GM21576 (cell line): ENCODE data around the gene STRA8.

Experiments used
- ATAC-seq: cut with Tn5 transposase; IDR thresholded peaks from one replicate; pipeline ENCODE4 v1.9.1; 2021; ENCODE audit warnings: mild to moderate bottlenecking, moderate library complexity; ENCODE audit not compliant: unreplicated experiment

STRA8 gene

GRCh38 chr7:135263321-135263970, 29.8 kb downstream of the STRA8 start:
- no peak for ATAC-seq

- no peak for ATAC-seq
Observed at GRCh38 chr7:135265637-135266036, 32.0 kb downstream of the STRA8 start.

- no peak for ATAC-seq
Observed at GRCh38 chr7:135269921-135270320, 36.3 kb downstream of the STRA8 start.

GRCh38 chr7:135270577-135271254, 37.1 kb downstream of the STRA8 start:
- no peak for ATAC-seq

DNA sequence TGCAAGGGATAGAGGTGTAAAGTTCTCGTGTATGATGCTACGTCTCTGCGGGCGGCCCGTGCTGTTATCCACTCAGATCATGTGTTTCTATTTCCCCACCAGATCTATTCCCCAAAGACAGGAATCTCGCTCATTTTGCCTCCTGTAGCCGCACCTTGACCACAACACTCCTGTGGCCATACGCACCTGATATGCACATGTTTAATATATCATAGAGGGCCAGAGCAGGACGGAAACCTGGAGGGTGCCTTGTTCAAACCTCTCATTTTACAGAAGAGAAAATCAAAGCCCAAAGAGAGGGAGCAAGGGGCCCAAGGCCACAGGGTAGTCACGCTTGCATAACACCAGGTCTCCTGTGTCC, 37.6 kb downstream of the STRA8 start:
- ATAC-seq, result no peak

DNA sequence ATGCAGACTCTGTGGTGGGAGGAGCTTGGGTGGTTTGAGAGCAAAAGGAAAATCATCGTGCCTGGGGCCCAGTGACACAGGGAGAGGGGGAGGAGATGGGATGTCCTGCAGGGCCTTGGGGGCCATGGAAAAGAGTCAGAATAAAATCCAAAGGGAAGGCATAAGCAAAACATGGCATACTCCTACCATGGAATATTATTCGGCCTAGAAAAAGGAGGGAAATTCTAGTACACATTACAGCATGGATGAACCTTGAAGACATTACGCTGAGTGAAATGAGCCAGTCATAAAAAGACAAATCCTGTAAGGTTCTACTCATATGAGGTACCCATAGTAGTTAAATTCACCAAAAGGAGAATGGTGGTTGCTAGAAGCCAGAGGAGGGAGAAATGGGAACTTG, 38.7 kb downstream of the STRA8 start:
- no peak for ATAC-seq

GRCh38 chr7:135273581-135273980, 39.9 kb downstream of the STRA8 start:
- no peak for ATAC-seq

DNA sequence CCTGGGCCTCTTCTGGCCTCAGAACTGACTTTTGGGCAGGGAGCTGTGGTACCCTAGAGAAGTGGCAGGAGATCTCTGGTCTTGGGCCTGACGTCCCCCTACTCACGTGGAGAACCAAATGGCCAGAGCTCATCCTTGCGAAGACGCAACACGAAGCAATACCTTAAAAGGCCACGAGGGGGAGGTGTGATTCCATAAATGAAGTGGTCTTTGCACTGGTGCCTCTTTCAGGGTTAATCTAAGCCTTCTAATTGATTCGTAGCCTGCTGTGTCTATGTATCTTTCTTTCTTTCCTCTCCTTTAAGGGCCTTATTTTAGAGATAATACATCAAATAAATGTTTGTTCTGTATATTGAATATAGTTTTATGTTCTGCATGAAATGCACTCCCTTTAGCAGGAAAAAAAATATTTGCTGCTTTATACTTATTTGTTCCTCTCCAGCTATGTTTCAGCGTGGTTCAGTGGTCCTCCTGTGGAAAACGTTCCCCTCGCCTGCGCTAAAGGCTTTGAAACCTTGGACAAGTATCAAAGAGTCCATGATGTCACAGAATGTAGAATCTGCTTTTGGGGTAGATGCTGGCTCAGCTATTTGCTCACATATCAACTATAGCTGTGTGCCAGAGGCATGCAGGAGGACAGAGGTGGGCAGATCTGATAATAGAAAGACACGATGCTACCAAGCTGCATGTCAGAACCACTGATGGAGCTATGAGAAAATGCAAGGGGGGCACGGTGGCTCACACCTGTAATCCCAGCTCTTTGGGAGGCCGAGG, 41.0 kb downstream of the STRA8 start:
- peak; percentile 83 for ATAC-seq

DNA sequence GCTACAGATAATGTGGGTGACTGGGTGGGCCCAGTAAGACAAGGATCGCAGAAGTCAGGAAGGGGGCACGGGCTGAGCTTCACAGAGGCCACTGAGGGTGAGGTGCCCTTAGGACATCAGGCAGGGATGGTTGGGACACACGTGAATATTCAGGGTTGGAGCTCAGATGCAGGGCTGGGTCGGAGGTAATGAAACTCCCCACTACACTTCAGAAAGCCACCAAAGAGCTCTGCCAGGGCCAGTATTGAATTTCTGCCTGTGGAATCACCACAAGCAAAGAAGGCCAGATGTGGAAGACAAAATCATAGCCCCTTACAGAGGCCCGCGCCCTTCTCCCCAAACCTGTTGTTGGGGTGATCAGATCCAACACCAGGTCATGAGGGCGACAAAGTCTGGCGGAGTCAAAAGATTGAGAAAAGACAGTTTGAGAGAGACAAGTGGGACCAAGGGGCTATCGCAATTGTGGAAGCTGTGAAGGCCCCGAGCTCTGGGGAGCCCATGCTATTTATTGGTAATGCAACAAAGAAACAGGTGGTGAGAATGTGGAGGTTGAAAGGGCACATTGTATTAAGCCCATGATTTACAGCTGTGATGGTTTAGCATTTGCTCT, 42.4 kb downstream of the STRA8 start:
- ATAC-seq, result no peak

GRCh38 chr7:135277161-135277560, 43.5 kb downstream of the STRA8 start:
- no peak for ATAC-seq

GRCh38 chr7:135281363-135281949, 47.8 kb downstream of the STRA8 start:
- peak; percentile 99 for ATAC-seq

- ATAC-seq, result no peak
Observed at GRCh38 chr7:135282561-135283254, 49.1 kb downstream of the STRA8 start.

DNA sequence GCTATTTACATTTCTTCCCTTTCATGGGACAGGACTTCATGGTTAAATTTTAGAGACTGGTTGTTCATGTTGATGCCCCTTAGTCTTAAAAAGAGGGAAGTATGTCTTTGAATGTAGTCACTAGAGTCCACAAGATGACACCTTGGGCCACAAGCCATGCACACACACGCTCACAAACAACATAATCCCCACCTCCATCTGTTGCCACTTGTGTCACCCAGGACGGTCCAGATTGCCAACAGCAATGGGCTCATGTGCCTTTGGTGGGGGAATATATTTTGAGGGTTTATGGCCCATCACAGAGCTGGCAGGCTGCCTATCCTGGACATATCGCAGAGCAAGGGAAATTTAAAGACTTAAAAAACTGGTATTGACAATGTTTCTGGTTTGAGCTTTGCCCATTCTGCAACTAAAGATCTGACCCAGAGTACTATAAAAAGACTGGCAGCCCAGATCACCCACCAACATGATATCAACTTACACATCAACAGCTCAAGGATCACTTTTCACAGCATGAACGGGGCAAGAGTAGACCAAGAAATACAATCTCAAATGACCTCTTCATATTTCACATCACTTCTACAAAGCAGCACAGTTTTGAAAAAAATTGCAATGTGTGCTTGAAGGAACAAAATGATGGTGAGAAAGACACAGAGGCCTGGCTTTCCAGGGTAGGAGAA, 50.5 kb downstream of the STRA8 start:
- ATAC-seq, result no peak

- ATAC-seq, result no peak
Observed at GRCh38 chr7:135285547-135286233, 52.1 kb downstream of the STRA8 start.

DNA sequence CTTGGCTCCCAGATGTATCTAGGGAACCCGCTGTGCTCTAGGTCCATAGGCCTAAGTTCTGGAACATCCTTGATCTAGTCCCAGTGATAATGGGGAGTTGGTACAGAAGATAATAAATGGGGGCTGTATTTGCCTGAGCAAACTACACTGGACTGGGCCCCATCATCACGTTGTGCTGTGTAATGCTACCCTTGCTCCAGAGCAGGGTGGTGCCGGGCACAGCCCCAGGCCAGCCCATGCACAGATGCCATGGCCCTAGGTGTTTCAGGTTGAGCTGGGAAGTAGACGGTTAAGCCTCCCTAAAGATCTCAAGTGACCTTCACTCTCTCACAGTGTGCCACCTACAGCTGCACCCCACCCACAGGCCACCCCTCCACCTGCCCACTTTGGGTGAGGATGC, 53.2 kb downstream of the STRA8 start:
- no peak for ATAC-seq

DNA sequence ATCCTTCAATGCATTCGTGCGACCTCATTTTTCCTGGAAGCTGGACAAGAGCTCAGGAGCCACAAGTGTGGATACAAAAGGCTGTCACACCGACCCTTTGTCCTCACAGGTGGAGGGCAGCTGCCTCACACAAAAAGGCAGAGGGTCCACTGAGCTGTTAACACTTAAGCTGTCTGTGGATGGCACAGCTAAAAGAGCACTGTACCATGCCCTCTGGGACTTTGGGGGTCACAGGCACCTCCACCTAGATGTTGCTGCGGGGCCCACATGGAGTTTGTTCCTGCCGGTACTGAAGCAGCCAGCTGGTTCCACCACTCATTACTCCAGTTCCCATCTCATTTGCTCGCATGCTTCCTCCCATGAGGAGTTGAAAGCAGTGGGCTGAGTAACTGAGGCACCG, 57.0 kb downstream of the STRA8 start:
- no peak for ATAC-seq

- no peak for ATAC-seq
Observed at GRCh38 chr7:135291809-135292253, 58.2 kb downstream of the STRA8 start.

GRCh38 chr7:135299235-135299634, 65.6 kb downstream of the STRA8 start:
- ATAC-seq, result no peak
